ENCODE data around the gene RESP18.

Gene RESP18

DNA sequence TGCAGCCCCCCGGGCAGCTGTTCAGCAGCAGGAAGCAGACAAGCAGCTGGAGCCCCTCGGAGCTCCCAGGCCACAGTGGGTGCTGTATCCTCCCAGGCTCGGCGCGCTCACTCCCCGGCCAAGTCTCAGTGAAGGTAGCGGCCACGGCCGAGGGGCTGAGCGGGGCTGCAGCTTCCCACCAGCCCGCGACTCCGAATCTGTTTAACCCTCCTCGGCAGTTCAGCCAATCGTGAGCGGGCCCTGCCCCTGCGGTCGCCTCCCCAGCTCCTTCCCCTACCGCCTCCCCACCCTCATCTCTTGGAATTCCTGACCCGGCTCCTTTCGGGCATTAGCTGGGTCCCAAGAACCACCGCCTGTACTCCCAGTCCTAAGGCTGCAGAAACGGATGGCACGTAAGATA, at the start of gene RESP18:
TSS of gene RESP18 (minus strand) at position 203 of the 400 bp plus-strand sequence.
- Mint-ChIP-seq H3K4me1 (no peaks in the 10 kb centered on the region), H3K9me3 (peaks cover 12% of the 10 kb centered on the region), H3K27me3 (peaks cover 42% of the 10 kb centered on the region), H3K36me3 (peaks cover 7% of the 10 kb centered on the region), H3K27ac (no peak within 1 kb of the TSS), H3K4me3 (no peak within 1 kb of the TSS)

- Mint-ChIP-seq H3K36me3 (peaks cover 16% of the 10 kb centered on the region), H3K4me1 (peaks cover 20% of the 10 kb centered on the region), H3K9me3 (no peaks in the 10 kb centered on the region), H3K4me3 (no peak overlapping the region), H3K27me3 (no peaks in the 10 kb centered on the region), H3K27ac (no peak overlapping the region)
Observed at GRCh38 chr2:219381448-219381847, 48.9 kb upstream of the RESP18 start.

DNA sequence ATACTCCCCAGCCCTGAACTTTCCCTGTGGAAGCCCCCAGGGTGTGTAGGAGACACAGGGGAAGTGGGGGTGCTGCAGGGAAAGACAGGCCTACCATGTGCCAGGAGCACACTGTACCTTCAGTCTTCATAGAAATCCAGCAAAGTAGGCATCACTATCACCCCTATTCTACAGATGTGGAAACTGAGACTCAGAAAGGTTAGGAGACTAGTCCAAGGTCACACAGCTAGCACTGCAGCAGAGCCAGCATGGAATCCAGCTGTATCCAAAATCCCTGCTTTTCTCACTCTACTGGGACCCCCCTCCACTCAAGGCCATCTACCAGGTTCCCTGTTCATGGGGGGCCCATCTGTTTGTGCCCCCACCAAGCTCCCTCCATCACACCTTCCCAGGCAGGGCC, 48.4 kb upstream of the RESP18 start:
- Mint-ChIP-seq H3K4me3 (no peak overlapping the region), H3K27ac (no peak overlapping the region), H3K9me3 (no peaks in the 10 kb centered on the region), H3K36me3 (peaks cover 16% of the 10 kb centered on the region), H3K27me3 (no peaks in the 10 kb centered on the region), H3K4me1 (peaks cover 16% of the 10 kb centered on the region)

GRCh38 chr2:219378163-219378851, 45.8 kb upstream of the RESP18 start:
- Mint-ChIP-seq H3K36me3 (peaks cover 20% of the 10 kb centered on the region), H3K27ac (no peak overlapping the region), H3K4me3 (no peak overlapping the region), H3K4me1 (peaks cover 1% of the 10 kb centered on the region), H3K9me3 (no peaks in the 10 kb centered on the region), H3K27me3 (no peaks in the 10 kb centered on the region)

- Mint-ChIP-seq H3K36me3 (peaks cover 17% of the 10 kb centered on the region), H3K27me3 (no peaks in the 10 kb centered on the region), H3K9me3 (no peaks in the 10 kb centered on the region), H3K27ac (no peak overlapping the region), H3K4me3 (no peak overlapping the region), H3K4me1 (no peaks in the 10 kb centered on the region)
Observed at GRCh38 chr2:219369447-219369861, 36.9 kb upstream of the RESP18 start.

- H3K9me3 Mint-ChIP-seq = no peaks in the 10 kb centered on the region
- H3K27ac Mint-ChIP-seq = no peak overlapping the region
- H3K27me3 Mint-ChIP-seq = no peaks in the 10 kb centered on the region
- no peak overlapping the region for H3K4me3 Mint-ChIP-seq
- H3K36me3 Mint-ChIP-seq = peaks cover 13% of the 10 kb centered on the region
- H3K4me1 Mint-ChIP-seq = no peaks in the 10 kb centered on the region
Observed at GRCh38 chr2:219368690-219369191, 36.2 kb upstream of the RESP18 start.

- H3K27ac Mint-ChIP-seq = no peak overlapping the region
- no peak overlapping the region for H3K4me3 Mint-ChIP-seq
- H3K27me3 Mint-ChIP-seq = peaks cover 10% of the 10 kb centered on the region
- H3K36me3 Mint-ChIP-seq = peaks cover 9% of the 10 kb centered on the region
- no peaks in the 10 kb centered on the region for H3K9me3 Mint-ChIP-seq
- H3K4me1 Mint-ChIP-seq = no peaks in the 10 kb centered on the region
Observed at GRCh38 chr2:219362524-219363164, 30.1 kb upstream of the RESP18 start.

DNA sequence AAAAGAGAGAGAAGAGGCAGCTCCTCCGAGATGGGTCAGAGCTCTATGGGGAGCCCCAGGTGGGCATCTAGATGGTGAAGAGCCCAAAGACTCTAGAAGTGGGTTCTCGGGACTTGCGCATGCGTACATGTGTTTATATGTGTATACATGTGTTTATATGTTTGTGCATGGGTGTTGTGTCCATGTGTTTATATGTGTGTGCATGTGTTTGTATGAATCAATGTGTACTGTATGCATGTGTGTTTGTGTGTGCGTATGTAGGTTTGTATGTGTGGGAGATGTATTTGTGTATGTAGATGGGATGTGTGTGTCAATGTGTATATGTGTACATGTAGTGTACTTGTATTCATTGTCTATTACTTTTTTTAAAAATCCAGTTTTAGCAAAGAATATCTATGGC, 29.5 kb upstream of the RESP18 start:
- H3K9me3 Mint-ChIP-seq = no peaks in the 10 kb centered on the region
- peaks cover 7% of the 10 kb centered on the region for H3K36me3 Mint-ChIP-seq
- no peak overlapping the region for H3K4me3 Mint-ChIP-seq
- H3K27ac Mint-ChIP-seq = no peak overlapping the region
- H3K27me3 Mint-ChIP-seq = peaks cover 12% of the 10 kb centered on the region
- H3K4me1 Mint-ChIP-seq = no peaks in the 10 kb centered on the region

GRCh38 chr2:219358170-219359075, 25.9 kb upstream of the RESP18 start:
- peaks cover 7% of the 10 kb centered on the region for H3K36me3 Mint-ChIP-seq
- peaks cover 19% of the 10 kb centered on the region for H3K27me3 Mint-ChIP-seq
- no peak overlapping the region for H3K27ac Mint-ChIP-seq
- H3K9me3 Mint-ChIP-seq = no peaks in the 10 kb centered on the region
- H3K4me3 Mint-ChIP-seq = peak overlapping the region; percentile 31
- no peaks in the 10 kb centered on the region for H3K4me1 Mint-ChIP-seq

DNA sequence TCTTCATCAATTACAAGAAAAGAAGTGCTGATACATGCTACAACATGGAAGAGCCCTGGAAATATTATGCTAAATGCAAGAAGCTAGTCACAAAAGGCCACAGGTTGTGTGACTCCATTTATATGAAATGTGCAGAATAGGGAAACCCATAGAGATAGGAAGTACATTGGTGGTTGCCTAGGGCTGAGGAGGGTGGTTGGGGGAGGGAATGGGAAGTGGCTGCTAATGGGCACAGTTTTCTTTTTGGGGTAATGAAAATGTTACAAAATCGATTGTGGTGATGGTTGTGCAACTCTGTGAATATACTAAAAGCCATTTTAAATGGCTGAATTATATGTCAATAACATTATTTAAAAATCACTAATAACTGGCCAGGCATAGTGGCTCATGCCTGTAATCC, 24.3 kb upstream of the RESP18 start:
- H3K27ac Mint-ChIP-seq = no peak overlapping the region

DNA sequence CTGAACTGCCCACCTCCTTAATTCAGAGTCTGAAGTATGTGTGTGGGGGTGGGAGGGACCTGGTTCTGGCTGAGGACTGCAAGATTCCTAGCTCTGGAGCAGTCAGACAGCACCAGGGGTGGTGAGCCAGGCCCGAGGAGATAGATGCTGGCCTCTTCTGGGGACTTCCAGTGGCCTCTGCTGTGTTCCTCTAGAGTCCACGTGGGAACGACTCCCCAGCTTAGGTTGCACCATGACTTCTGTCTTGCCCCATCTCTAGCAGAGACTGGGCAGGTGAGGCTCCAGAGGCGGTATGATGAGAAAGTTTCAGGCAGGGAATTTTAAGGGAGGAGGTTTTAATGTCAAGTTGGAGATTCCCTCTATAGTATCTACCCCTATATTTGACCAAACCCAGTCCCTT, 22.0 kb upstream of the RESP18 start:
- Mint-ChIP-seq H3K9me3 (no peaks in the 10 kb centered on the region), H3K27ac (no peak overlapping the region), H3K4me1 (no peaks in the 10 kb centered on the region), H3K4me3 (no peak overlapping the region), H3K27me3 (peaks cover 12% of the 10 kb centered on the region), H3K36me3 (no peaks in the 10 kb centered on the region)

More for the DNA sequence above, 24.3 kb upstream of the RESP18 start:
- H3K27me3 Mint-ChIP-seq = peaks cover 19% of the 10 kb centered on the region
- no peak overlapping the region for H3K4me3 Mint-ChIP-seq
- H3K9me3 Mint-ChIP-seq = no peaks in the 10 kb centered on the region
- peaks cover 6% of the 10 kb centered on the region for H3K36me3 Mint-ChIP-seq
- no peaks in the 10 kb centered on the region for H3K4me1 Mint-ChIP-seq

DNA sequence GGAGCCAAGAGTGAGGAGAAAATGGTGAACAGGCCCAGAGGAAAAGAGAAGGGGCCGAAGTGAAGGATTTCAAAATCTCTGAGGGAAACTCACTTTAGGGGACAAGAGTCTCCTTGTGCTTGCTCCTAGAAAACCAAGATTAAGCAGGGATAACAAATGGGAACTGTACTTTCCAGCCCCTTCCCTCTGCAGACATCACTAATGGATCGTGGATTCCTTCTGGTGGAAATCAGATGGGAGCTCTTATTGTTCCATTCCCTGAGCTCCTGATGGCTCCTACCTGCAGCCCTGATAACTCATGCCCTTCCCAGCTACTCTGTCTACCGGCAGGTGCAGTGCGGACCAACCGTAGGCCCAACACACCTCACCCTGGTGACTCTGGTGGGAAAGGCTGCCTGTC, 20.6 kb upstream of the RESP18 start:
- Mint-ChIP-seq H3K27ac (no peak overlapping the region), H3K9me3 (no peaks in the 10 kb centered on the region), H3K4me1 (no peaks in the 10 kb centered on the region), H3K27me3 (peaks cover 16% of the 10 kb centered on the region), H3K36me3 (peaks cover 1% of the 10 kb centered on the region), H3K4me3 (no peak overlapping the region)

DNA sequence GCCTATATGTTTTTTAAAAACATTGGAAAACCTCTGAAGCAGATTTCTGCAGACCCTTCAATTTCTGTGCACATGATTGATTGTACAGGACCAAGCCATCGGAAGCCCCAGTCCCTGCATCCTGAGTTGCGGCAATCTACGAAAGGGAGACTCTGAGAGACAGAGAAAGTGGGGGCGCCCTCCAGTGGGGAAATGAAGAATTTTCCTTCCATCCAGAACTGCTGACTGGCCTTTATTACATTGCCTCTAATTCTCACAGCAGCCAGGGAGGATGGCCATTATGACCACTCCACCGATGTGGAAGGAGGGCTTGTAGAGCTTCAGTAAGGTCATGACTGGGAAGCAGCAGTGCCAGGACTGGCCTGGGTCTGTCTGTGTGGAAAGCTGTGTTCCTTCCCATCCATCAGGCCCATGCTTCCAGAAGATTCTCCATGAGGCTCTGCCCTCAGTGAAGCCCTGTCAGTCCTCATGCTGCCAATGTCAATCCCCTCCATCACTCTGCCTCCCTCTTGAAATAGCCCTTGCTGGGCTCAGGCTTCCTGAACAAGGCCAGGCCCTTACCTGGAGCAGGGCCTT, 20.0 kb upstream of the RESP18 start:
- H3K4me1 Mint-ChIP-seq = no peaks in the 10 kb centered on the region
- no peaks in the 10 kb centered on the region for H3K9me3 Mint-ChIP-seq
- H3K27me3 Mint-ChIP-seq = peaks cover 16% of the 10 kb centered on the region
- peaks cover 1% of the 10 kb centered on the region for H3K36me3 Mint-ChIP-seq
- no peak overlapping the region for H3K4me3 Mint-ChIP-seq
- H3K27ac Mint-ChIP-seq = no peak overlapping the region

GRCh38 chr2:219350710-219351221, 18.2 kb upstream of the RESP18 start:
- peaks cover 1% of the 10 kb centered on the region for H3K36me3 Mint-ChIP-seq
- no peaks in the 10 kb centered on the region for H3K9me3 Mint-ChIP-seq
- peaks cover 12% of the 10 kb centered on the region for H3K27me3 Mint-ChIP-seq
- H3K4me3 Mint-ChIP-seq = no peak overlapping the region
- H3K27ac Mint-ChIP-seq = no peak overlapping the region
- H3K4me1 Mint-ChIP-seq = no peaks in the 10 kb centered on the region

- Mint-ChIP-seq H3K27ac (no peak overlapping the region), H3K4me3 (no peak overlapping the region), H3K9me3 (no peaks in the 10 kb centered on the region), H3K27me3 (peaks cover 10% of the 10 kb centered on the region), H3K4me1 (no peaks in the 10 kb centered on the region), H3K36me3 (peaks cover 1% of the 10 kb centered on the region)
Observed at GRCh38 chr2:219350215-219350614, 17.7 kb upstream of the RESP18 start.

All from activated naive CD4-positive, alpha-beta T cell treated with anti-CD3 and anti-CD28 coated beads, Interleukin-2, amount 50 U/mL, for 24 hours (primary cell).